Upper lobe of left lung (tissue), 6 donors: Measurements from ENCODE around the gene ACTRT3. TPM values are rescaled to one million over a fixed set of nuclear protein-coding genes. Genes with fewer than 3 reads are reported as not detected.

Experiments
- ATAC-seq, 2 donors: fragments of 200-7000 bp; cut with Tn5 transposase; one replicate each; pipeline ENCODE4 v1.9.1; 2022; ENCODE audit warnings: mild to moderate bottlenecking in 2 of 2, moderate library complexity in 2 of 2; ENCODE audit not compliant: low FRiP score in 2 of 2
- DNase-seq, 2 donors: peaks; one replicate each; pipeline ENCODE4 v3.0.0-alpha.2; 2019 to 2020
- H3K27ac ChIP-seq, 4 donors: fragments of 200-600 bp; sonication (generic); one replicate each; pipeline ENCODE4 v1.5.1; 2016 to 2019
- H3K27me3 ChIP-seq, 4 donors: fragments of 200-600 bp; sonication (generic); one replicate each; pipeline ENCODE4 v1.5.1; 2017 to 2019
- H3K36me3 ChIP-seq, 4 donors: fragments of 200-600 bp; sonication (generic); one replicate each; pipeline ENCODE4 v1.5.1; 2016 to 2019
- H3K4me1 ChIP-seq, 4 donors: fragments of 200-600 bp; sonication (generic); one replicate each; pipeline ENCODE4 v1.5.1; 2018 to 2019
- H3K4me3 ChIP-seq, 4 donors: fragments of 200-600 bp; sonication (generic); one replicate each; pipeline ENCODE4 v1.5.1; 2017 to 2019; ENCODE audit warnings: mild to moderate bottlenecking in 2 of 4, moderate library complexity in 1 of 4
- H3K9me3 ChIP-seq, 4 donors: fragments of 200-600 bp; sonication (generic); one replicate each; pipeline ENCODE4 v1.5.1; 2018 to 2019
- CTCF ChIP-seq, 6 experiments: fragments of 450-650 bp in 4 of 6; fragments of 200-600 bp in 2 of 6; sonication (generic) in 2 of 6; IDR thresholded peaks; one replicate each; pipeline ENCODE4 v1.5.1; 2016 to 2019; ENCODE audit warnings: antibody characterized with exemption in 6 of 6
- EP300 ChIP-seq, 4 donors: sonication (generic); formaldehyde crosslinking; IDR thresholded peaks; one replicate each; pipeline ENCODE4 v1.5.1; 2017; ENCODE audit warnings: antibody characterized with exemption in 4 of 4, control low read depth in 2 of 4
- POLR2A ChIP-seq, 4 donors: fragments of 450-650 bp; IDR thresholded peaks; one replicate each; pipeline ENCODE4 v1.5.1; 2016 to 2017; ENCODE audit warnings: antibody characterized with exemption in 4 of 4, mild to moderate bottlenecking in 2 of 4
- POLR2AphosphoS5 ChIP-seq, 2 donors: sonication (generic); formaldehyde crosslinking; IDR thresholded peaks; one replicate each; pipeline ENCODE4 v1.5.1; 2017; ENCODE audit warnings: antibody characterized with exemption in 2 of 2
- WGBS, 2 donors: methylation state at CpG; one replicate each; pipeline ENCODE4 v1.1.5; 2017 to 2018; 5-methylcytosine and 5-hydroxymethylcytosine counted together
- total RNA-seq, 6 donors: library from RNA; depleted of rRNA in 4 of 6; stranded (reverse); fragments of >200 nt in 4 of 6; gene quantifications; one replicate each; pipeline versions ENCODE4 v1.1.0 to v1.2.1, GENCODE V29; 2016 to 2021
- donor health status: DM: no; HTN: no; CAD: no; lungs with moderate emphysema.
- donor health status: DM: no; HTN: yes; CAD: no; lungs with severe emphysema.

Gene ACTRT3
- total RNA-seq: 1 to 10 TPM in 4 of 6 donors, under 1 TPM in 2; 0.55 to 6.3 (median 1.7) TPM

GRCh38 chr3:169769287-169770181, at the start of gene ACTRT3:
Gene ACTRT3 (minus strand): TSS chr3:169769561. CDS start chr3:169769520, 41 bp downstream.
- Histone ChIP-seq H3K27me3 (no peaks in the 10 kb centered on the region), H3K9me3 (no peaks in the 10 kb centered on the region), H3K27ac (peak within 1 kb of the TSS; percentile 85 to 92 (median 87)), H3K4me1 (peaks cover 7 to 10% (median 7%) of the 10 kb centered on the region in 4 donors), H3K4me3 (peak within 1 kb of the TSS; percentile 35 to 70 (median 55)), H3K36me3 (peaks cover 0 to 1% (median 0%) of the 10 kb centered on the region in 4 donors)
- peak in 2 of 4 donors; percentile 63 to 66 for TF ChIP-seq POLR2A (IDR thresholded peaks at IDR 0.05)
- no peak for TF ChIP-seq EP300 (IDR thresholded peaks at IDR 0.05)
- peak in 1 of 6 experiments; percentile 5 for TF ChIP-seq CTCF (IDR thresholded peaks at IDR 0.05)
- peak in 1 of 2 donors; percentile 21 for TF ChIP-seq POLR2AphosphoS5 (IDR thresholded peaks at IDR 0.05)
- WGBS, 2 donors: 7 to 9% methylated on average over 10 to 19 of the region's 51 CpGs
- DNase-seq: peak; percentile 59 to 93
- peak; percentile 22 to 23 for ATAC-seq

GRCh38 chr3:169818316-169818715, 49.0 kb upstream of the ACTRT3 start:
- Histone ChIP-seq H3K9me3 (peaks cover 0 to 7% (median 0%) of the 10 kb centered on the region in 4 donors), H3K4me1 (peaks cover 2 to 10% (median 8%) of the 10 kb centered on the region in 4 donors), H3K36me3 (no peaks in the 10 kb centered on the region), H3K4me3 (no peak overlapping the region), H3K27me3 (no peaks in the 10 kb centered on the region), H3K27ac (no peak overlapping the region)
- ATAC-seq (no peak), DNase-seq (no peak)
- TF ChIP-seq EP300 (IDR thresholded peaks at IDR 0.05) (no peak), POLR2A (IDR thresholded peaks at IDR 0.05) (no peak), POLR2AphosphoS5 (IDR thresholded peaks at IDR 0.05) (no peak), CTCF (IDR thresholded peaks at IDR 0.05) (no peak)
- WGBS, 2 donors: 70 to 76% methylated on average over 2 of the region's 2 CpGs

GRCh38 chr3:169815590-169816150, 46.3 kb upstream of the ACTRT3 start:
- Histone ChIP-seq H3K27ac (no peak overlapping the region), H3K27me3 (no peaks in the 10 kb centered on the region)
- 91 to 93% methylated on average over 4 of the region's 4 CpGs for WGBS, 2 donors

More at GRCh38 chr3:169815590-169816150, 46.3 kb upstream of the ACTRT3 start:
- H3K9me3 ChIP-seq: peaks cover 0 to 7% (median 0%) of the 10 kb centered on the region in 4 donors
- no peaks in the 10 kb centered on the region for H3K36me3 ChIP-seq
- TF ChIP-seq EP300 (IDR thresholded peaks at IDR 0.05) (no peak), POLR2AphosphoS5 (IDR thresholded peaks at IDR 0.05) (no peak), CTCF (IDR thresholded peaks at IDR 0.05) (no peak), POLR2A (IDR thresholded peaks at IDR 0.05) (no peak)
- no peak for ATAC-seq
- peaks cover 9 to 26% (median 26%) of the 10 kb centered on the region in 4 donors for H3K4me1 ChIP-seq
- H3K4me3 ChIP-seq: no peak overlapping the region
- DNase-seq: no peak
